22Rv1 (cell line): ENCODE data around the gene DHX36.

ENCODE experiments used
- H3K27ac ChIP-seq: fragments of 450-650 bp; 2 replicates; pipeline ENCODE4 v1.5.1; 2017
- CTCF ChIP-seq: fragments of 450-650 bp; IDR thresholded peaks from 2 replicates; pipeline ENCODE4 v1.5.1; 2017; ENCODE audit warnings: mild to moderate bottlenecking
- ZFX ChIP-seq: fragments of 450-650 bp; IDR thresholded peaks from 2 replicates; pipeline ENCODE4 v1.6.1; 2017; ENCODE audit warnings: antibody characterized with exemption, borderline replicate concordance

DHX36 gene

GRCh38 chr3:154241496-154241895, 82.8 kb downstream of the DHX36 start:
- H3K27ac ChIP-seq = no peak overlapping the region
- TF ChIP-seq ZFX = no peak
- TF ChIP-seq CTCF = no peak

- no peak for TF ChIP-seq CTCF
- no peak for TF ChIP-seq ZFX
- no peak overlapping the region for H3K27ac ChIP-seq
These were observed 84.1 kb downstream of the DHX36 start for GRCh38 chr3:154240235-154240634.

- no peak overlapping the region for H3K27ac ChIP-seq
- no peak for TF ChIP-seq CTCF
- no peak for TF ChIP-seq ZFX
These were observed 88.0 kb downstream of the DHX36 start for GRCh38 chr3:154236331-154236730.

GRCh38 chr3:154235330-154235729, 89.0 kb downstream of the DHX36 start:
- TF ChIP-seq CTCF (no peak), ZFX (no peak)
- H3K27ac ChIP-seq = no peak overlapping the region

- TF ChIP-seq ZFX = no peak
- TF ChIP-seq CTCF = no peak
- no peak overlapping the region for H3K27ac ChIP-seq
These were observed 95.1 kb downstream of the DHX36 start for GRCh38 chr3:154229217-154229590.

- TF ChIP-seq ZFX = no peak
- TF ChIP-seq CTCF = no peak
- no peak overlapping the region for H3K27ac ChIP-seq
These were observed 95.6 kb downstream of the DHX36 start for GRCh38 chr3:154228561-154229216.

- no peak overlapping the region for H3K27ac ChIP-seq
- TF ChIP-seq CTCF (no peak), ZFX (no peak)
These were observed 96.8 kb downstream of the DHX36 start for GRCh38 chr3:154227531-154227930.
